H1 (cell line): ENCODE measurements around the gene ZNF423. TPM values are rescaled to one million over a fixed set of nuclear protein-coding genes. Genes with fewer than 3 reads are reported as not detected.
"Not testable (repeated sequence)": the region's sequence is repeated elsewhere in the genome, so short reads cannot be mapped to it uniquely, and the experiment has no call there.

Source experiments
- CTCF ChIA-PET: fragments of 300-600 bp; sonication (Branson Sonifier 250); formaldehyde crosslinking; loops from one replicate; lab custom pipeline; 2021; ENCODE audit not compliant: partially characterized antibody; lab: Charles Lee
- POLR2A ChIA-PET: fragments of 300-600 bp; sonication (Branson Sonifier 250); formaldehyde crosslinking; loops from one replicate; lab custom pipeline; 2021; ENCODE audit warnings: inconsistent platforms; ENCODE audit not compliant: partially characterized antibody; lab: Charles Lee
- DNase-seq, 2 experiments: peaks; one replicate each; pipeline versions ENCODE4 v3.0.0 to v3.0.0-alpha.2; 2010 to 2022; ENCODE audit warnings: low spot score in 2 of 2, low read depth in 1 of 2, mixed read lengths in 1 of 2
- FAIRE-seq: peaks from 2 replicates; lab custom pipeline; 2011; peaks lifted over from hg19 to GRCh38; lab: Jason Lieb, UNC
- H2AFZ ChIP-seq: 2 replicates; pipeline ENCODE4 v1.8.1; 2012; ENCODE audit warnings: low read length, inconsistent platforms
- H2AK5ac ChIP-seq: 2 replicates; pipeline ENCODE4 v1.6.1; 2013; ENCODE audit warnings: low read depth, low read length
- H2BK120ac ChIP-seq: replicated peaks from 2 replicates; pipeline ENCODE3; 2013; ENCODE audit warnings: low read depth, low read length, inconsistent platforms
- H2BK12ac ChIP-seq: 2 replicates; pipeline ENCODE4 v1.6.1; 2013; ENCODE audit warnings: low read depth, low read length
- H2BK15ac ChIP-seq: 2 replicates; pipeline ENCODE4 v1.6.1; 2013; ENCODE audit warnings: low read length
- H2BK20ac ChIP-seq: 2 replicates; pipeline ENCODE4 v1.6.1; 2013; ENCODE audit warnings: low read length
- H2BK5ac ChIP-seq: 2 replicates; pipeline ENCODE4 v1.6.1; 2013; ENCODE audit warnings: low read depth, low read length
- H3K14ac ChIP-seq: 2 replicates; pipeline ENCODE4 v1.6.1; 2013; ENCODE audit warnings: inconsistent platforms; ENCODE audit not compliant: insufficient read length
- H3K18ac ChIP-seq: 2 replicates; pipeline ENCODE4 v1.6.1; 2013; ENCODE audit warnings: low read length; ENCODE audit errors: extremely low read depth
- H3K23ac ChIP-seq: 2 replicates; pipeline ENCODE4 v1.6.1; 2013; ENCODE audit warnings: inconsistent platforms; ENCODE audit not compliant: insufficient read length
- H3K23me2 ChIP-seq: 2 replicates; pipeline ENCODE4 v1.6.1; 2013; ENCODE audit warnings: low read depth, low read length
- H3K27ac ChIP-seq: 2 replicates; pipeline ENCODE4 v1.6.1; 2011; ENCODE audit warnings: low read depth, low read length, inconsistent platforms
- H3K27me3 ChIP-seq, 4 experiments: replicated peaks in 1 of 4; 1 replicate in 1 of 4; 2 replicates in 3 of 4; pipeline versions ENCODE4 v1.6.1 to v1.8.1; 2011 to 2013; ENCODE audit warnings: low read length in 3 of 4, mild to moderate bottlenecking in 3 of 4, inconsistent platforms in 2 of 4, mixed read lengths in 2 of 4, moderate library complexity in 1 of 4; ENCODE audit not compliant: control insufficient read depth in 3 of 4, insufficient read depth in 3 of 4; ENCODE audit errors: extremely low read depth in 1 of 4
- H3K36me3 ChIP-seq, 4 experiments: 2 replicates each; pipeline versions ENCODE4 v1.6.1 to v1.8.1; 2011 to 2013; ENCODE audit warnings: mild to moderate bottlenecking in 4 of 4, low read length in 3 of 4, moderate library complexity in 2 of 4, control low read depth in 1 of 4, inconsistent platforms in 1 of 4; ENCODE audit not compliant: insufficient read depth in 4 of 4, control insufficient read depth in 2 of 4
- H3K4ac ChIP-seq: replicated peaks from 2 replicates; pipeline ENCODE3; 2013; ENCODE audit warnings: low read length, low read depth, mixed read lengths, inconsistent platforms; ENCODE audit not compliant: insufficient read length
- H3K4me1 ChIP-seq, 4 experiments: replicated peaks in 1 of 4; 1 replicate in 1 of 4; 2 replicates in 3 of 4; pipeline versions ENCODE4 v1.6.1 to v1.8.1; 2011 to 2013; ENCODE audit warnings: low read length in 3 of 4, inconsistent platforms in 2 of 4, mixed read lengths in 1 of 4; ENCODE audit not compliant: insufficient read depth in 4 of 4, control insufficient read depth in 3 of 4
- H3K4me2 ChIP-seq, 2 experiments: 2 replicates each; pipeline versions ENCODE4 v1.6.1 to v1.8.1; 2011 to 2013; ENCODE audit warnings: low read depth in 2 of 2, low read length in 2 of 2, control low read depth in 1 of 2, inconsistent platforms in 1 of 2, mild to moderate bottlenecking in 1 of 2; ENCODE audit not compliant: insufficient read depth in 1 of 2
- H3K4me3 ChIP-seq, 4 experiments: fragments of 200-600, 300-600 bp in 1 of 4; sonication (generic), shearing (Covaris generic), sonication (Bioruptor Twin) in 1 of 4; 2 replicates each; pipeline versions ENCODE4 v1.5.1 to v1.8.1; 2011 to 2016; ENCODE audit warnings: low read length in 4 of 4, low read depth in 3 of 4, control low read depth in 2 of 4, inconsistent platforms in 2 of 4, mild to moderate bottlenecking in 2 of 4, mixed read lengths in 1 of 4, moderate library complexity in 1 of 4; ENCODE audit not compliant: insufficient read depth in 2 of 4; ENCODE audit errors: extremely low read depth in 1 of 4
- H3K56ac ChIP-seq: replicated peaks from 2 replicates; pipeline ENCODE3; 2013; ENCODE audit warnings: low read depth, mild to moderate bottlenecking, mixed read lengths, low read length, inconsistent platforms; ENCODE audit not compliant: insufficient read length
- H3K79me1 ChIP-seq: 2 replicates; pipeline ENCODE4 v1.6.1; 2013; ENCODE audit warnings: low read depth, low read length, control low read depth
- H3K79me2 ChIP-seq, 2 experiments: 2 replicates each; pipeline versions ENCODE4 v1.6.1 to v1.8.1; 2012 to 2013; ENCODE audit warnings: low read length in 2 of 2, mild to moderate bottlenecking in 2 of 2, inconsistent platforms in 1 of 2; ENCODE audit not compliant: insufficient read depth in 2 of 2, control insufficient read depth in 1 of 2
- H3K9ac ChIP-seq, 4 experiments: replicated peaks in 1 of 4; 1 replicate in 1 of 4; 2 replicates in 3 of 4; pipeline versions ENCODE4 v1.6.1 to v1.8.1; 2011 to 2013; ENCODE audit warnings: low read depth in 3 of 4, low read length in 3 of 4, control low read depth in 2 of 4, mild to moderate bottlenecking in 2 of 4, moderate library complexity in 2 of 4, inconsistent platforms in 1 of 4; ENCODE audit errors: extremely low read depth in 1 of 4
- H3K9me3 ChIP-seq, 2 experiments: 2 replicates each; pipeline versions ENCODE4 v1.6.1 to v1.8.1; 2012 to 2013; ENCODE audit warnings: mild to moderate bottlenecking in 2 of 2, moderate library complexity in 2 of 2, control low read depth in 1 of 2, inconsistent platforms in 1 of 2, low read depth in 1 of 2, low read length in 1 of 2, mixed read lengths in 1 of 2; ENCODE audit not compliant: insufficient read depth in 2 of 2
- H4K20me1 ChIP-seq, 2 experiments: replicated peaks in 1 of 2; 2 replicates each; pipeline versions ENCODE3 to v1.8.1; 2011 to 2013; ENCODE audit warnings: inconsistent platforms in 2 of 2, low read length in 2 of 2, mild to moderate bottlenecking in 1 of 2; ENCODE audit not compliant: insufficient read depth in 2 of 2, control insufficient read depth in 1 of 2
- H4K5ac ChIP-seq: 2 replicates; pipeline ENCODE4 v1.6.1; 2013; ENCODE audit warnings: low read length, low read depth, mixed read lengths, inconsistent platforms; ENCODE audit not compliant: insufficient read length
- H4K8ac ChIP-seq: 2 replicates; pipeline ENCODE4 v1.8.0; 2013; ENCODE audit warnings: mild to moderate bottlenecking, moderate library complexity, low read length, inconsistent platforms; ENCODE audit not compliant: insufficient read depth; ENCODE audit errors: extremely low read depth
- H4K91ac ChIP-seq: replicated peaks from 2 replicates; pipeline ENCODE3; 2013; ENCODE audit warnings: low read length, mixed read lengths, inconsistent platforms; ENCODE audit not compliant: insufficient read length
- ATF3 ChIP-seq: IDR thresholded peaks from 2 replicates; pipeline ENCODE4 v1.6.1; 2011; ENCODE audit warnings: low read depth, mild to moderate bottlenecking, low read length; ENCODE audit not compliant: insufficient read depth
- CEBPB ChIP-seq: IDR thresholded peaks from 2 replicates; pipeline ENCODE4 v1.6.1; 2012; ENCODE audit warnings: low read depth, low read length
- E2F6 ChIP-seq: IDR thresholded peaks from 2 replicates; pipeline ENCODE4 v1.6.1; 2012; ENCODE audit warnings: inconsistent platforms
- GTF2F1 ChIP-seq: IDR thresholded peaks from 2 replicates; pipeline ENCODE4 v1.6.1; 2012; ENCODE audit warnings: low read depth, low read length, improper control_type of control experiment, borderline replicate concordance
- JUN ChIP-seq: IDR thresholded peaks from 2 replicates; pipeline ENCODE4 v1.6.1; 2011; ENCODE audit warnings: low read depth, mild to moderate bottlenecking, improper control_type of control experiment, low read length
- NRF1 ChIP-seq: IDR thresholded peaks from 2 replicates; pipeline ENCODE4 v1.6.1; 2011; ENCODE audit warnings: mild to moderate bottlenecking, low read depth, low read length, improper control_type of control experiment
- SP1 ChIP-seq: IDR thresholded peaks from 2 replicates; pipeline ENCODE4 v1.6.1; 2011; ENCODE audit warnings: low read depth, low read length
- TBP ChIP-seq: IDR thresholded peaks from 2 replicates; pipeline ENCODE4 v1.6.1; 2011; ENCODE audit warnings: low read depth, low read length, improper control_type of control experiment
- WGBS, 2 experiments: shearing (Covaris generic) in 1 of 2; methylation state at CpG; one replicate each; pipeline versions ENCODE4 v1.1.6 to v1.1.7; 2013 to 2015; ENCODE audit warnings: low lambda C conversion rate in 2 of 2, mixed read lengths in 2 of 2, inconsistent platforms in 1 of 2, low coverage in 1 of 2, missing lambda C conversion rate in 1 of 2; ENCODE audit not compliant: insufficient replicate concordance in 2 of 2, insufficient coverage in 1 of 2, insufficient read length in 1 of 2; ENCODE audit errors: extremely low coverage in 1 of 2, missing lambda C conversion rate in 1 of 2; 5-methylcytosine and 5-hydroxymethylcytosine counted together
- polyA plus RNA-seq, 7 experiments: library from polyadenylated mRNA; depleted of rRNA in 3 of 7; stranded (reverse) in 5 of 7; unstranded in 2 of 7; fragments of >200 nt in 5 of 7; fragments of 200-250 nt in 2 of 7; gene quantifications; 1 replicate in 5 of 7; 2 replicates in 1 of 7; 4 replicates in 1 of 7; pipeline versions ENCODE4 v1.2.1 to v1.2.3, GENCODE V29; 2011 to 2013; ENCODE audit warnings: missing spikeins in 2 of 7, mixed read lengths in 2 of 7
- total RNA-seq: library from RNA; stranded (reverse); fragmentation: NEBNext Ultra II Directional; extraction: Animal tissue kit (Norgen Biotek cat#: 25700); gene quantifications from 2 replicates; pipeline ENCODE4 v1.2.1, GENCODE V29; 2021

Gene ZNF423
- total and polyA plus RNA-seq, 2 of the 8 experiments (the other 6 are each of a cell fraction or from before 2014, with no cell fraction given), result 38.2 to 52.3 TPM

- TF ChIP-seq TBP (no peak), E2F6 (no peak), NRF1 (no peak), SP1 (no peak), GTF2F1 (no peak), CEBPB (no peak), JUN (no peak), ATF3 (no peak)
Measured at GRCh38 chr16:49563666-49564065, 292.2 kb downstream of the ZNF423 start (continued).

DNA sequence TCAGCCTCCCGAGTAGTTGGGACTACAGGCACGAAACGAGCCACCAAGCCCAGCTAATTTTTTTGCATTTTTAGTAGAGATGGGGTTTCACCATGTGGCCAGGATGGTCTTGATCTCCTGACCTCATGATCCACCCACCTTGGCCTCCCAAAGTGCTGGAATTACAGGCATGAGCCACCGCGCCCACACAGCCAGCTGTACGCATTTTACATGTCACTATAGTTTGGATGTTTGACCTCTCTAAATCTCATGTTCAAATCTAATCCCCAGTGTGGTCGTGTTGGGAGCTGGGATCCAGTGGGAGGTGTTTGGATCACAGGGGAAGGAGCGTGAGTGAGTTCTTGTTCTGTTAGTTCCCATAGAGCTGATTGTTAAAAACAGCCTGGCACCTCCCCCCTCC is 293.0 kb downstream of the ZNF423 start:
- not testable (repeated sequence) for H2BK5ac ChIP-seq, H2BK12ac ChIP-seq, H2BK20ac ChIP-seq, H4K8ac ChIP-seq, H2BK15ac ChIP-seq, H3K4ac ChIP-seq, H3K79me2 ChIP-seq, H3K27ac ChIP-seq, H3K56ac ChIP-seq, H3K36me3 ChIP-seq, H3K9me3 ChIP-seq, H2AFZ ChIP-seq, H2BK120ac ChIP-seq, H3K23ac ChIP-seq, H3K9ac ChIP-seq, H2AK5ac ChIP-seq, H3K18ac ChIP-seq, H3K79me1 ChIP-seq, H4K91ac ChIP-seq, H3K14ac ChIP-seq, H4K20me1 ChIP-seq, FAIRE-seq, H3K23me2 ChIP-seq, H3K4me3 ChIP-seq, H4K5ac ChIP-seq, DNase-seq, H3K27me3 ChIP-seq, H3K4me2 ChIP-seq
- peaks cover 7 to 15% (median 10%) of the 10 kb centered on the region in 4 experiments for H3K4me1 ChIP-seq
- POLR2A ChIA-PET, result interaction anchor here (1.3 kb wide), 1 partner anchor 10 kb away, joined by 3 read pairs; no protein-coding TSS in a partner anchor
- 93% methylated on average over 8 of the region's 8 CpGs; no CpG with 5 or more reads in 1 of the 2 experiments for WGBS, 2 experiments
- CTCF ChIA-PET, result interaction anchor here (0.6 to 2.8 kb wide), 9 partner anchors 7 to 177 kb away, joined by 3 to 21 read pairs (median 3); no protein-coding TSS in a partner anchor
